ENCODE results near the gene SNAPC5.
"Not testable (repeated sequence)": the region's sequence is repeated elsewhere in the genome, so short reads cannot be mapped to it uniquely, and the experiment has no call there.

Gene SNAPC5

GRCh38 chr15:66497502-66498455, at the start of gene SNAPC5:
Gene SNAPC5, minus strand, starts transcription at chr15:66497762. Its CDS starts 31 bp downstream, at chr15:66497731.
- peak; percentile 98 for DNase-seq

- DNase-seq: no peak
These were observed 47.7 kb upstream of the SNAPC5 start for GRCh38 chr15:66545255-66545654.

GRCh38 chr15:66542896-66543295, 45.3 kb upstream of the SNAPC5 start:
- DNase-seq: no peak

GRCh38 chr15:66535056-66535455, 37.5 kb upstream of the SNAPC5 start:
- DNase-seq: no peak

GRCh38 chr15:66524838-66525237, 27.3 kb upstream of the SNAPC5 start:
- no peak for DNase-seq

- no peak for DNase-seq
These were observed 26.4 kb upstream of the SNAPC5 start for GRCh38 chr15:66523926-66524325.

GRCh38 chr15:66515901-66516322, 18.4 kb upstream of the SNAPC5 start:
- DNase-seq: no peak

- DNase-seq: no peak
These were observed 17.0 kb upstream of the SNAPC5 start for GRCh38 chr15:66514586-66514985.

GRCh38 chr15:66508293-66508883, 10.8 kb upstream of the SNAPC5 start:
- DNase-seq: no peak

GRCh38 chr15:66505818-66506217, 8.3 kb upstream of the SNAPC5 start:
- DNase-seq: no peak

- DNase-seq: no peak
These were observed 7.9 kb upstream of the SNAPC5 start for GRCh38 chr15:66505430-66505811.

GRCh38 chr15:66504563-66505429, 7.2 kb upstream of the SNAPC5 start, which contains the start of the genes RPL4 and ZWILCH:
Gene RPL4, minus strand, starts transcription at chr15:66504855. Its CDS starts 65 bp downstream, at chr15:66504790.
Gene ZWILCH, plus strand, starts transcription at chr15:66505326. Its CDS starts 13 bp downstream, at chr15:66505339.
- peak; percentile 78 for DNase-seq

GRCh38 chr15:66503780-66504562, 6.4 kb upstream of the SNAPC5 start:
- no peak for DNase-seq

- DNase-seq: not testable (repeated sequence)
These were observed 5.6 kb upstream of the SNAPC5 start for GRCh38 chr15:66503041-66503648.

- no peak for DNase-seq
These were observed 4.9 kb upstream of the SNAPC5 start for GRCh38 chr15:66502491-66502890.

GRCh38 chr15:66500346-66500745, 2.8 kb upstream of the SNAPC5 start:
- DNase-seq: not testable (repeated sequence)

GRCh38 chr15:66498501-66499386, 1.2 kb upstream of the SNAPC5 start:
- no peak for DNase-seq

GRCh38 chr15:66496951-66497501, 536 bp downstream of the SNAPC5 start:
- no peak for DNase-seq

- no peak for DNase-seq
These were observed 3.3 kb downstream of the SNAPC5 start for GRCh38 chr15:66494262-66494661.

GRCh38 chr15:66491846-66492245, 5.7 kb downstream of the SNAPC5 start:
- DNase-seq: no peak
